GM12891 (cell line): ENCODE data around the gene PEX5.

Source experiments
- PAX5 ChIP-seq: IDR thresholded peaks from 2 replicates; pipeline ENCODE4 v1.6.1; 2011; ENCODE audit warnings: low read length, moderate library complexity, mild to moderate bottlenecking; ENCODE audit not compliant: insufficient read depth, severe bottlenecking
- POLR2A ChIP-seq: IDR thresholded peaks from 2 replicates; pipeline ENCODE4 v1.6.1; 2011; ENCODE audit warnings: low read depth, low read length, control low read depth
- SPI1 ChIP-seq: IDR thresholded peaks from 2 replicates; pipeline ENCODE4 v1.6.1; 2011; ENCODE audit warnings: low read depth, low read length, control low read depth

DNA sequence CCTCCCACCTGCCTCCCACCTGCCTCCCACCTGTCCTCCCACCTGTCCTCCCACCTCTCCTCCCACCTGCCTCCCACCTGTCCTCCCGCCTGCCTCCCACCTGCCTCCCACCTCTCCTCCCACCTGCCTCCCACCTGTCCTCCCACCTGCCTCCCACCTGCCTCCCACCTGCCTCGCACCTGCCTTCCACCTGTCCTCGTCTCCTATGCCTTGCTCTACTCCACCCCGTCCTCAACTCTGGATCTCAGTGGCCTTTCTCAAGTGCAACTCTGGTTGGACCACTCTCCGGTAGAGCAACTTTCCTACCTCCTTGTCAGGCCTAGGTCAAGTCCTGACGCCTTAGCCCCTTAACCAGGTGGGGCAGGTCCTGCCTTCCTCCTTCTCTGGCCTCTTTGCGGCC is 29.3 kb upstream of the PEX5 start:
- TF ChIP-seq POLR2A = no peak
- TF ChIP-seq SPI1 = no peak
- TF ChIP-seq PAX5 = no peak
